IMR-90 (cell line): ENCODE measurements around the gene MEF2B.

ENCODE experiments used
- BHLHE40 ChIP-seq: fragments of 150-350 bp; IDR thresholded peaks from 2 replicates; pipeline ENCODE4 v1.6.1; 2016; ENCODE audit warnings: mild to moderate bottlenecking, low read depth, low read length
- CEBPB ChIP-seq: IDR thresholded peaks from 2 replicates; pipeline ENCODE4 v1.6.1; 2012; ENCODE audit warnings: low read depth, low read length, improper control_type of control experiment
- FOS ChIP-seq: fragments of 150-350 bp; IDR thresholded peaks from 2 replicates; pipeline ENCODE4 v1.6.1; 2016; ENCODE audit warnings: low read depth, low read length
- MAFK ChIP-seq: IDR thresholded peaks from 2 replicates; pipeline ENCODE4 v1.6.1; 2012; ENCODE audit warnings: low read depth, low read length, improper control_type of control experiment
- MXI1 ChIP-seq: IDR thresholded peaks from 2 replicates; pipeline ENCODE4 v1.6.1; 2012; ENCODE audit warnings: low read depth, mild to moderate bottlenecking, low read length, moderate library complexity, borderline replicate concordance
- POLR2A ChIP-seq: IDR thresholded peaks from 2 replicates; pipeline ENCODE4 v1.6.1; 2012; ENCODE audit warnings: mild to moderate bottlenecking, low read depth, low read length
- RAD21 ChIP-seq: IDR thresholded peaks from 2 replicates; pipeline ENCODE4 v1.6.1; 2012; ENCODE audit warnings: low read length, improper control_type of control experiment
- RFX5 ChIP-seq: IDR thresholded peaks from 2 replicates; pipeline ENCODE4 v1.8.0; 2012; ENCODE audit warnings: low read depth, mild to moderate bottlenecking, low read length, moderate library complexity
- SMC3 ChIP-seq: fragments of 150-350 bp; IDR thresholded peaks from 2 replicates; pipeline ENCODE4 v1.6.1; 2016; ENCODE audit warnings: low read depth, mild to moderate bottlenecking, antibody characterized with exemption, low read length, moderate library complexity
- TF ChIP-seq, protein P1 (sequence below): conservative IDR thresholded peaks from 2 replicates; pipeline ENCODE4 v1.5.1; 2012; ENCODE audit warnings: mild to moderate bottlenecking, low read depth, low read length, improper control_type of control experiment
- TF ChIP-seq, protein P2 (sequence below): fragments of 150-350 bp; IDR thresholded peaks from 2 replicates; pipeline ENCODE4 v1.6.1; 2016; ENCODE audit warnings: low read depth, mild to moderate bottlenecking, low read length, moderate library complexity, borderline replicate concordance

DNA sequence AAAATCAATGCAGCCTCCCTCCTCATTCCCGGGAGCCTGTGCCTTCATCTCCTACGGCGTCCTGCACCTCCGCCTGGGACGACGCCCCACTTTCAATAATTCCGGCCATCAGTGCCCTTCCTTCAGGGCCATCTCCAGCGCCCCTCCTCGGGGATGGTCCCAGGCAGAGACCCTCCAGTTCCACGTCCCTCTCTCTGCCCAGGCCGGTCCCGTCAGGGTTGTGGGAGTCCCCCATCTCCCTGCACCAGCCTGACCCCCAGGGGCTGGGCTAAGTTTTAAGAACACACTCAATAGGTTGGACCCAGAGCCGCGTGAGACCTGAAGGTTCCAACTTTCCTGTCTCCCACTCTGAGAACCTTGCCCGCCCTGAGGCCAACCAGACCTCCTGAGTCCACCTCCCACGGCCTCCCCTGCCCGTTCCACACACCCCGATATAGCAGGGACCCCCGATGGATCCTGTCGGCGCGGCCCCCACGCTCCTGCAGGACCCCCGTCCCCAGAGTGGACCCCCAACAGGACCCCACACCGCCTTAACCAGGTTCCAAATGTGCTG lies 32.4 kb downstream of the MEF2B start:
- TF ChIP-seq, protein P1, sequence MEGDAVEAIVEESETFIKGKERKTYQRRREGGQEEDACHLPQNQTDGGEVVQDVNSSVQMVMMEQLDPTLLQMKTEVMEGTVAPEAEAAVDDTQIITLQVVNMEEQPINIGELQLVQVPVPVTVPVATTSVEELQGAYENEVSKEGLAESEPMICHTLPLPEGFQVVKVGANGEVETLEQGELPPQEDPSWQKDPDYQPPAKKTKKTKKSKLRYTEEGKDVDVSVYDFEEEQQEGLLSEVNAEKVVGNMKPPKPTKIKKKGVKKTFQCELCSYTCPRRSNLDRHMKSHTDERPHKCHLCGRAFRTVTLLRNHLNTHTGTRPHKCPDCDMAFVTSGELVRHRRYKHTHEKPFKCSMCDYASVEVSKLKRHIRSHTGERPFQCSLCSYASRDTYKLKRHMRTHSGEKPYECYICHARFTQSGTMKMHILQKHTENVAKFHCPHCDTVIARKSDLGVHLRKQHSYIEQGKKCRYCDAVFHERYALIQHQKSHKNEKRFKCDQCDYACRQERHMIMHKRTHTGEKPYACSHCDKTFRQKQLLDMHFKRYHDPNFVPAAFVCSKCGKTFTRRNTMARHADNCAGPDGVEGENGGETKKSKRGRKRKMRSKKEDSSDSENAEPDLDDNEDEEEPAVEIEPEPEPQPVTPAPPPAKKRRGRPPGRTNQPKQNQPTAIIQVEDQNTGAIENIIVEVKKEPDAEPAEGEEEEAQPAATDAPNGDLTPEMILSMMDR = no peak
- TF ChIP-seq CEBPB (no peak), POLR2A (no peak), FOS (no peak), SMC3 (no peak), RFX5 (no peak), BHLHE40 (no peak), RAD21 (no peak), MAFK (no peak), MXI1 (no peak; the same call in 1 of the 2 replicates)
- TF ChIP-seq, protein P2, sequence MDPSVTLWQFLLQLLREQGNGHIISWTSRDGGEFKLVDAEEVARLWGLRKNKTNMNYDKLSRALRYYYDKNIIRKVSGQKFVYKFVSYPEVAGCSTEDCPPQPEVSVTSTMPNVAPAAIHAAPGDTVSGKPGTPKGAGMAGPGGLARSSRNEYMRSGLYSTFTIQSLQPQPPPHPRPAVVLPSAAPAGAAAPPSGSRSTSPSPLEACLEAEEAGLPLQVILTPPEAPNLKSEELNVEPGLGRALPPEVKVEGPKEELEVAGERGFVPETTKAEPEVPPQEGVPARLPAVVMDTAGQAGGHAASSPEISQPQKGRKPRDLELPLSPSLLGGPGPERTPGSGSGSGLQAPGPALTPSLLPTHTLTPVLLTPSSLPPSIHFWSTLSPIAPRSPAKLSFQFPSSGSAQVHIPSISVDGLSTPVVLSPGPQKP = no peak
